HCT116 (cell line): ENCODE measurements around the gene MTHFSD. TPM values are rescaled to one million over a fixed set of nuclear protein-coding genes. Genes with fewer than 3 reads are reported as not detected.
A peak's percentile ranks its signal among the peaks of the same experiment; 100 is the strongest.

Experiments
- ATAC-seq: fragments of 200-7000 bp; cut with Tn5 transposase; 2 replicates; pipeline ENCODE4 v1.9.1; 2020; ENCODE audit warnings: mild to moderate bottlenecking, moderate library complexity
- BruUV-seq: library from RNA; stranded (reverse); fragments of 400-500 nt; replicated peaks from 2 replicates; lab custom pipeline; 2021; lab: Mats Ljungman, UMichigan
- CTCF ChIA-PET: fragments of 300-600 bp; sonication (Branson Sonifier 250); formaldehyde crosslinking; loops from one replicate; lab custom pipeline; 2021; ENCODE audit warnings: antibody characterized with exemption; lab: Charles Lee
- POLR2A ChIA-PET: fragments of 300-600, 350-600 bp; sonication (Branson Sonifier 250); formaldehyde crosslinking; loops from one replicate; lab custom pipeline; 2021; ENCODE audit warnings: antibody characterized with exemption; lab: Charles Lee
- RAD21 ChIA-PET, 2 experiments: fragments of 300-600 bp; sonication (Branson Sonifier 250); formaldehyde crosslinking; loops; one replicate each; lab custom pipeline; 2023; ENCODE audit warnings: low total read pairs in 2 of 2; ENCODE audit not compliant: uncharacterized antibody in 2 of 2, unreplicated experiment in 2 of 2, low non-redundant PET in 1 of 2; lab: Charles Lee
- DNase-seq: peaks from one replicate; pipeline ENCODE4 v3.0.0-alpha.2; 2010; ENCODE audit warnings: low read depth, low spot score
- H2AFZ ChIP-seq: fragments of 200-600 bp; shearing (Covaris generic), sonication (generic); 2 replicates; pipeline ENCODE4 v1.6.1; 2017; ENCODE audit warnings: low read depth, mixed run types, mixed read lengths, antibody characterized with exemption, low read length; ENCODE audit not compliant: poor library complexity, severe bottlenecking
- H3K27ac ChIP-seq: 2 replicates; pipeline ENCODE4 v1.5.1; 2012; ENCODE audit warnings: low read depth, low read length
- H3K27me3 ChIP-seq: fragments of 200-600 bp; sonication (generic); 2 replicates; pipeline ENCODE4 v1.6.1; 2016; ENCODE audit warnings: mixed run types, low read length, mixed read lengths; ENCODE audit not compliant: insufficient read depth
- H3K36me3 ChIP-seq, 2 experiments: fragments of 200-500 bp in 1 of 2; fragments of 200-600 bp in 1 of 2; sonication (Bioruptor generic) in 1 of 2; sonication (generic) in 1 of 2; 2 replicates each; pipeline versions ENCODE4 v1.5.1 to v1.6.1; 2014 to 2016; ENCODE audit warnings: low read length in 2 of 2, inconsistent platforms in 1 of 2, mixed read lengths in 1 of 2, mixed run types in 1 of 2; ENCODE audit not compliant: insufficient read depth in 2 of 2, control insufficient read depth in 1 of 2
- H3K4me1 ChIP-seq, 2 experiments: fragments of 200-600 bp in 1 of 2; sonication (generic) in 1 of 2; 2 replicates each; pipeline versions ENCODE4 v1.5.1 to v1.6.1; 2012 to 2017; ENCODE audit warnings: low read length in 2 of 2, inconsistent platforms in 1 of 2, mild to moderate bottlenecking in 1 of 2, mixed read lengths in 1 of 2, mixed run types in 1 of 2, moderate library complexity in 1 of 2; ENCODE audit not compliant: insufficient read depth in 2 of 2, control insufficient read depth in 1 of 2
- H3K4me2 ChIP-seq: fragments of 200-600 bp; sonication (generic); 2 replicates; pipeline ENCODE4 v1.6.1; 2017; ENCODE audit warnings: mixed run types, low read length, mixed read lengths
- H3K4me3 ChIP-seq, 2 experiments: fragments of 200-600 bp in 1 of 2; sonication (generic) in 1 of 2; replicated peaks in 1 of 2; 2 replicates each; pipeline ENCODE4 v1.5.1; 2011 to 2016; ENCODE audit warnings: low read length in 2 of 2, control low read depth in 1 of 2, low read depth in 1 of 2, mild to moderate bottlenecking in 1 of 2, mixed read lengths in 1 of 2, mixed run types in 1 of 2
- H3K79me2 ChIP-seq: fragments of 200-600 bp; sonication (generic); 2 replicates; pipeline ENCODE4 v1.6.1; 2017; ENCODE audit warnings: mild to moderate bottlenecking, mixed run types, low read length, moderate library complexity, mixed read lengths; ENCODE audit not compliant: insufficient read depth
- H3K9ac ChIP-seq: fragments of 200-600 bp; sonication (generic); 2 replicates; pipeline ENCODE4 v1.6.1; 2016; ENCODE audit warnings: low read length, mixed read lengths
- H3K9me2 ChIP-seq: fragments of 200-600 bp; sonication (generic), shearing (Covaris generic); 2 replicates; pipeline ENCODE4 v1.6.1; 2017; ENCODE audit warnings: mixed run types, mild to moderate bottlenecking, moderate library complexity; ENCODE audit not compliant: insufficient read depth
- H3K9me3 ChIP-seq, 2 experiments: fragments of 200-500 bp in 1 of 2; fragments of 200-600 bp in 1 of 2; sonication (Bioruptor generic) in 1 of 2; sonication (generic) in 1 of 2; 2 replicates each; pipeline ENCODE4 v1.6.1; 2014 to 2017; ENCODE audit warnings: low read length in 2 of 2, mixed read lengths in 2 of 2, inconsistent platforms in 1 of 2, low read depth in 1 of 2, mild to moderate bottlenecking in 1 of 2, mixed run types in 1 of 2, moderate library complexity in 1 of 2; ENCODE audit not compliant: control insufficient read depth in 1 of 2, insufficient read depth in 1 of 2
- H4K20me1 ChIP-seq: fragments of 200-600 bp; sonication (generic), shearing (Covaris generic); 2 replicates; pipeline ENCODE4 v1.6.1; 2017; ENCODE audit warnings: mixed run types, mild to moderate bottlenecking, moderate library complexity; ENCODE audit not compliant: insufficient read depth
- CBX3 ChIP-seq: IDR thresholded peaks from 2 replicates; pipeline ENCODE4 v1.6.1; 2012; ENCODE audit warnings: low read depth
- CEBPB ChIP-seq: IDR thresholded peaks from 2 replicates; pipeline ENCODE4 v1.6.1; 2012; ENCODE audit warnings: low read depth
- ELF1 ChIP-seq: IDR thresholded peaks from 2 replicates; pipeline ENCODE4 v1.6.1; 2012; ENCODE audit warnings: low read depth, borderline replicate concordance
- EZH2 ChIP-seq: fragments of 200-600 bp; sonication (generic); IDR thresholded peaks from 2 replicates; pipeline ENCODE4 v1.6.1; 2017; ENCODE audit warnings: antibody characterized with exemption, mixed run types
- EZH2phosphoT487 ChIP-seq: fragments of 200-600 bp; IDR thresholded peaks from 2 replicates; pipeline ENCODE4 v1.6.1; 2018; ENCODE audit warnings: antibody characterized with exemption, borderline replicate concordance
- FOSL1 ChIP-seq: IDR thresholded peaks from 2 replicates; pipeline ENCODE4 v1.6.1; 2012; ENCODE audit warnings: low read depth
- JUND ChIP-seq: IDR thresholded peaks from 2 replicates; pipeline ENCODE4 v1.6.1; 2012
- POLR2AphosphoS5 ChIP-seq: IDR thresholded peaks from 2 replicates; pipeline ENCODE4 v1.6.1; 2011; ENCODE audit warnings: mild to moderate bottlenecking, low read depth, low read length, moderate library complexity
- RAD21 ChIP-seq: IDR thresholded peaks from 2 replicates; pipeline ENCODE4 v1.6.1; 2012; ENCODE audit warnings: low read depth, mild to moderate bottlenecking
- SP1 ChIP-seq: IDR thresholded peaks from 2 replicates; pipeline ENCODE4 v1.6.1; 2012; ENCODE audit warnings: low read depth
- TCF7L2 ChIP-seq: IDR thresholded peaks from 2 replicates; pipeline ENCODE4 v1.7.0; 2011; ENCODE audit warnings: borderline replicate concordance, inconsistent platforms; ENCODE audit not compliant: insufficient read depth, insufficient read length; ENCODE audit errors: extremely low read depth
- YY1 ChIP-seq: IDR thresholded peaks from 2 replicates; pipeline ENCODE4 v1.6.1; 2011; ENCODE audit warnings: low read length, low read depth, moderate library complexity, mild to moderate bottlenecking; ENCODE audit not compliant: insufficient replicate concordance; ENCODE audit errors: extremely low read depth
- intact Hi-C: fragments of 100-400 bp; cut with micrococcal nuclease; formaldehyde crosslinking; loops from 2 replicates; pipeline ENCODE4 v1.10.0; 2022
- total RNA-seq: library from RNA; stranded (reverse); gene quantifications from one replicate; pipeline ENCODE4 v1.2.1, GENCODE V29; 2021; ENCODE audit not compliant: unreplicated experiment
- TF ChIP-seq, protein P1 (sequence below): IDR thresholded peaks from 2 replicates; pipeline ENCODE4 v1.6.1; 2012
- TF ChIP-seq, protein P2 (sequence below): IDR thresholded peaks from 2 replicates; pipeline ENCODE4 v1.6.1; 2012
- TF ChIP-seq, protein P3 (sequence below): IDR thresholded peaks from 2 replicates; pipeline ENCODE4 v1.6.1; 2012; ENCODE audit warnings: low read depth

Gene MTHFSD
- total RNA-seq, 1 experiment from 2014 or later, result 33.1 TPM

- Histone ChIP-seq H3K4me3 (no peak overlapping the region), H2AFZ (no peak overlapping the region), H3K4me1 (no peaks in the 10 kb centered on the region), H3K9ac (no peak overlapping the region), H3K9me2 (no peaks in the 10 kb centered on the region), H3K4me2 (no peak overlapping the region), H4K20me1 (no peaks in the 10 kb centered on the region), H3K9me3 (no peaks in the 10 kb centered on the region), H3K27me3 (peaks cover 35% of the 10 kb centered on the region), H3K36me3 (no peaks in the 10 kb centered on the region)
- ChIA-PET POLR2A (no interaction called here), RAD21 (no interaction called here)
- peak; percentile 84 for ATAC-seq
- no peak for DNase-seq
- no peak for TF ChIP-seq EZH2
- TF ChIP-seq YY1, result no peak
- TF ChIP-seq FOSL1, result no peak
- no peak for TF ChIP-seq SP1
- TF ChIP-seq CEBPB, result no peak
- no peak for TF ChIP-seq CBX3
- TF ChIP-seq, protein P1, sequence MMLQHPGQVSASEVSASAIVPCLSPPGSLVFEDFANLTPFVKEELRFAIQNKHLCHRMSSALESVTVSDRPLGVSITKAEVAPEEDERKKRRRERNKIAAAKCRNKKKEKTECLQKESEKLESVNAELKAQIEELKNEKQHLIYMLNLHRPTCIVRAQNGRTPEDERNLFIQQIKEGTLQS, result no peak
- TF ChIP-seq, protein P2, sequence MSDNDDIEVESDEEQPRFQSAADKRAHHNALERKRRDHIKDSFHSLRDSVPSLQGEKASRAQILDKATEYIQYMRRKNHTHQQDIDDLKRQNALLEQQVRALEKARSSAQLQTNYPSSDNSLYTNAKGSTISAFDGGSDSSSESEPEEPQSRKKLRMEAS, result no peak
- TF ChIP-seq ELF1, result no peak
- TF ChIP-seq JUND, result no peak
- no peak for TF ChIP-seq TCF7L2
- no peak for TF ChIP-seq EZH2phosphoT487
- no peak for TF ChIP-seq RAD21
- no peak for TF ChIP-seq POLR2AphosphoS5
- TF ChIP-seq, protein P3, sequence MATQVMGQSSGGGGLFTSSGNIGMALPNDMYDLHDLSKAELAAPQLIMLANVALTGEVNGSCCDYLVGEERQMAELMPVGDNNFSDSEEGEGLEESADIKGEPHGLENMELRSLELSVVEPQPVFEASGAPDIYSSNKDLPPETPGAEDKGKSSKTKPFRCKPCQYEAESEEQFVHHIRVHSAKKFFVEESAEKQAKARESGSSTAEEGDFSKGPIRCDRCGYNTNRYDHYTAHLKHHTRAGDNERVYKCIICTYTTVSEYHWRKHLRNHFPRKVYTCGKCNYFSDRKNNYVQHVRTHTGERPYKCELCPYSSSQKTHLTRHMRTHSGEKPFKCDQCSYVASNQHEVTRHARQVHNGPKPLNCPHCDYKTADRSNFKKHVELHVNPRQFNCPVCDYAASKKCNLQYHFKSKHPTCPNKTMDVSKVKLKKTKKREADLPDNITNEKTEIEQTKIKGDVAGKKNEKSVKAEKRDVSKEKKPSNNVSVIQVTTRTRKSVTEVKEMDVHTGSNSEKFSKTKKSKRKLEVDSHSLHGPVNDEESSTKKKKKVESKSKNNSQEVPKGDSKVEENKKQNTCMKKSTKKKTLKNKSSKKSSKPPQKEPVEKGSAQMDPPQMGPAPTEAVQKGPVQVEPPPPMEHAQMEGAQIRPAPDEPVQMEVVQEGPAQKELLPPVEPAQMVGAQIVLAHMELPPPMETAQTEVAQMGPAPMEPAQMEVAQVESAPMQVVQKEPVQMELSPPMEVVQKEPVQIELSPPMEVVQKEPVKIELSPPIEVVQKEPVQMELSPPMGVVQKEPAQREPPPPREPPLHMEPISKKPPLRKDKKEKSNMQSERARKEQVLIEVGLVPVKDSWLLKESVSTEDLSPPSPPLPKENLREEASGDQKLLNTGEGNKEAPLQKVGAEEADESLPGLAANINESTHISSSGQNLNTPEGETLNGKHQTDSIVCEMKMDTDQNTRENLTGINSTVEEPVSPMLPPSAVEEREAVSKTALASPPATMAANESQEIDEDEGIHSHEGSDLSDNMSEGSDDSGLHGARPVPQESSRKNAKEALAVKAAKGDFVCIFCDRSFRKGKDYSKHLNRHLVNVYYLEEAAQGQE, result no peak
- TF ChIP-seq, all 23 proteins: peak for 0
- no peak overlapping the region for H3K27ac ChIP-seq
- no TSS peak for BruUV-seq
- CTCF ChIA-PET, result no interaction called here
- intact Hi-C loops, result no loop called here
- H3K79me2 ChIP-seq, result no peaks in the 10 kb centered on the region
These were observed 43.0 kb upstream of the MTHFSD start for GRCh38 chr16:86597880-86598606.
